SU-DHL-6 (cell line): ENCODE data around the gene ANKH.

Experiments used
- CTCF ChIP-seq: fragments of 200-600 bp; sonication (generic); IDR thresholded peaks from one replicate; pipeline ENCODE4 v1.5.1; 2017; ENCODE audit warnings: antibody characterized with exemption, mild to moderate bottlenecking, low read length, moderate library complexity; ENCODE audit not compliant: insufficient read depth, poor library complexity, severe bottlenecking
- EZH2phosphoT487 ChIP-seq: fragments of 200-600 bp; sonication (generic), shearing (Covaris generic); conservative IDR thresholded peaks from 2 replicates; pipeline ENCODE4 v1.6.1; 2018; ENCODE audit warnings: mild to moderate bottlenecking, antibody characterized with exemption, low read length, moderate library complexity, mixed read lengths

GRCh38 chr5:14710313-14710994, 161.1 kb downstream of the ANKH start:
- TF ChIP-seq CTCF (no peak), EZH2phosphoT487 (no peak)
